ENCODE results near the gene GSDMA. TPM values are rescaled to one million over a fixed set of nuclear protein-coding genes. Genes with fewer than 3 reads are reported as not detected.

GSDMA gene
- total RNA-seq, 1 donor from 2014 or later = not detected

GRCh38 chr17:39938140-39938869 is 24.5 kb upstream of the GSDMA start:
- H3K9me3 Mint-ChIP-seq (ENCODE audit: unreplicated experiment) = no peaks in the 10 kb centered on the region
- H3K4me1 Mint-ChIP-seq (ENCODE audit: unreplicated experiment) = peaks cover 23% of the 10 kb centered on the region
- no peak overlapping the region for H3K4me3 Mint-ChIP-seq (ENCODE audit: unreplicated experiment)
- TF ChIP-seq CTCF (IDR thresholded peaks at IDR 0.05; ENCODE audit: unreplicated experiment) = no peak
- H3K27me3 Mint-ChIP-seq (ENCODE audit: unreplicated experiment) = peaks cover 3% of the 10 kb centered on the region
- peaks cover 4% of the 10 kb centered on the region for H3K36me3 Mint-ChIP-seq (ENCODE audit: low read depth, unreplicated experiment)
- DNase-seq (ENCODE audit: low spot score) = no peak
- H3K27ac Mint-ChIP-seq (ENCODE audit: unreplicated experiment) = no peak overlapping the region

- Mint-ChIP-seq H3K4me1 (ENCODE audit: unreplicated experiment) (peaks cover 17% of the 10 kb centered on the region), H3K4me3 (ENCODE audit: unreplicated experiment) (no peak overlapping the region), H3K27me3 (ENCODE audit: unreplicated experiment) (peaks cover 3% of the 10 kb centered on the region), H3K27ac (ENCODE audit: unreplicated experiment) (no peak overlapping the region), H3K9me3 (ENCODE audit: unreplicated experiment) (no peaks in the 10 kb centered on the region), H3K36me3 (ENCODE audit: low read depth, unreplicated experiment) (peaks cover 4% of the 10 kb centered on the region)
- no peak for DNase-seq (ENCODE audit: low spot score)
- TF ChIP-seq CTCF (IDR thresholded peaks at IDR 0.05; ENCODE audit: unreplicated experiment) = no peak
Measured at GRCh38 chr17:39939106-39939505, 23.7 kb upstream of the GSDMA start.

DNA sequence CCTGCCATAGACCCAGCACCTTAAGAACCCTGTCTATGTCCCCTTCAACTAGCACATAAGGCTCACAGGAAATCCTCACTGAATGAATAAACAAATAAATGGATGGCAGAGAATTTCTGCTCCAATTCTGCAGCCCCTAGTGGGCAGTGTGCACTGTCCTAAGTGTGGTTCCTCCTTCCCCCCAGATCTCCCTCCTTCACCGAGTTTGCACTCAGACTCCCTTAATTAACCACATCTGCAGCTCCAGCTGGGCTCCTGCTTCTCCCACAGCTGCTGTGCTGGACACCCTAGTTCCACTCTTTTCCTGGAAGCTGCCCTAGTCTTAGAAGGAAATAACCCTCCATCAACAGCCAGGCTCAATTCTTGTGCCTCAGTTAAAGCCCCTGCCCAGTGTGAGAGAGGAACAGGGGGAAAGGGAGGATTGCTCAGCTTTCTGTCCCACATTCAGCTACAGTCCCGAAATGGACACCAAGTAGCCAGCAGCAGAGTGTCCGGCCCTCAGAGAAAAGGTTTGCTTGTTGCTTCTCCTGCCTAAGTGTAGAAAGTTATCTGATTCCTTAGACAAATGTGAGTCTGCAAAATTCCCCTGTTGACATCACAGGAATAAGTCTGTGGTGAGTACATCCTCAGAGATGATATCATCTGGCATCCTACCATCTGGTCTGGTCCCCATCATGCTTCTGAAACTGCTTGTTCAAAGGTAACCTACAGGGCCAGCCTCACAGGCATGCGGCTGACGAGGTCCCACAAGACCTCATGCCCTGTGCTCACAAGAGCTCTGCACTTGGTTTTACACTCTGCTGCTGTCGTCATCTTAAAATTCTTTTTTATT is 23.0 kb upstream of the GSDMA start:
- no peak for DNase-seq (ENCODE audit: low spot score)
- no peaks in the 10 kb centered on the region for H3K9me3 Mint-ChIP-seq (ENCODE audit: unreplicated experiment)
- H3K4me3 Mint-ChIP-seq (ENCODE audit: unreplicated experiment) = no peak overlapping the region
- H3K4me1 Mint-ChIP-seq (ENCODE audit: unreplicated experiment) = peaks cover 12% of the 10 kb centered on the region
- H3K36me3 Mint-ChIP-seq (ENCODE audit: low read depth, unreplicated experiment) = peaks cover 4% of the 10 kb centered on the region
- H3K27me3 Mint-ChIP-seq (ENCODE audit: unreplicated experiment) = peaks cover 3% of the 10 kb centered on the region
- H3K27ac Mint-ChIP-seq (ENCODE audit: unreplicated experiment) = no peak overlapping the region
- no peak for TF ChIP-seq CTCF (IDR thresholded peaks at IDR 0.05; ENCODE audit: unreplicated experiment)

GRCh38 chr17:39943702-39944392 is 19.0 kb upstream of the GSDMA start:
- no peak for DNase-seq (ENCODE audit: low spot score)
- peaks cover 17% of the 10 kb centered on the region for H3K4me1 Mint-ChIP-seq (ENCODE audit: unreplicated experiment)

More at GRCh38 chr17:39943702-39944392, 19.0 kb upstream of the GSDMA start:
- Mint-ChIP-seq H3K27ac (ENCODE audit: unreplicated experiment) (no peak overlapping the region), H3K4me3 (ENCODE audit: unreplicated experiment) (no peak overlapping the region), H3K36me3 (ENCODE audit: low read depth, unreplicated experiment) (peaks cover 4% of the 10 kb centered on the region), H3K27me3 (ENCODE audit: unreplicated experiment) (peaks cover 5% of the 10 kb centered on the region), H3K9me3 (ENCODE audit: unreplicated experiment) (no peaks in the 10 kb centered on the region)
- no peak for TF ChIP-seq CTCF (IDR thresholded peaks at IDR 0.05; ENCODE audit: unreplicated experiment)
